H1 (cell line): ENCODE data around the gene CAMK2G. TPM values are rescaled to one million over a fixed set of nuclear protein-coding genes. Genes with fewer than 3 reads are reported as not detected.

Experiments used
- CTCF ChIA-PET: fragments of 300-600 bp; sonication (Branson Sonifier 250); formaldehyde crosslinking; loops from one replicate; lab custom pipeline; 2021; ENCODE audit not compliant: partially characterized antibody; lab: Charles Lee
- POLR2A ChIA-PET: fragments of 300-600 bp; sonication (Branson Sonifier 250); formaldehyde crosslinking; loops from one replicate; lab custom pipeline; 2021; ENCODE audit warnings: inconsistent platforms; ENCODE audit not compliant: partially characterized antibody; lab: Charles Lee
- DNase-seq, 2 experiments: peaks; one replicate each; pipeline versions ENCODE4 v3.0.0 to v3.0.0-alpha.2; 2010 to 2022; ENCODE audit warnings: low spot score in 2 of 2, low read depth in 1 of 2, mixed read lengths in 1 of 2
- FAIRE-seq: peaks from 2 replicates; lab custom pipeline; 2011; peaks lifted over from hg19 to GRCh38; lab: Jason Lieb, UNC
- H2AFZ ChIP-seq: 2 replicates; pipeline ENCODE4 v1.8.1; 2012; ENCODE audit warnings: low read length, inconsistent platforms
- H2AK5ac ChIP-seq: 2 replicates; pipeline ENCODE4 v1.6.1; 2013; ENCODE audit warnings: low read depth, low read length
- H2BK120ac ChIP-seq: replicated peaks from 2 replicates; pipeline ENCODE3; 2013; ENCODE audit warnings: low read depth, low read length, inconsistent platforms
- H2BK12ac ChIP-seq: 2 replicates; pipeline ENCODE4 v1.6.1; 2013; ENCODE audit warnings: low read depth, low read length
- H2BK15ac ChIP-seq: 2 replicates; pipeline ENCODE4 v1.6.1; 2013; ENCODE audit warnings: low read length
- H2BK20ac ChIP-seq: 2 replicates; pipeline ENCODE4 v1.6.1; 2013; ENCODE audit warnings: low read length
- H2BK5ac ChIP-seq: 2 replicates; pipeline ENCODE4 v1.6.1; 2013; ENCODE audit warnings: low read depth, low read length
- H3K14ac ChIP-seq: 2 replicates; pipeline ENCODE4 v1.6.1; 2013; ENCODE audit warnings: inconsistent platforms; ENCODE audit not compliant: insufficient read length
- H3K18ac ChIP-seq: 2 replicates; pipeline ENCODE4 v1.6.1; 2013; ENCODE audit warnings: low read length; ENCODE audit errors: extremely low read depth
- H3K23ac ChIP-seq: 2 replicates; pipeline ENCODE4 v1.6.1; 2013; ENCODE audit warnings: inconsistent platforms; ENCODE audit not compliant: insufficient read length
- H3K23me2 ChIP-seq: 2 replicates; pipeline ENCODE4 v1.6.1; 2013; ENCODE audit warnings: low read depth, low read length
- H3K27ac ChIP-seq: 2 replicates; pipeline ENCODE4 v1.6.1; 2011; ENCODE audit warnings: low read depth, low read length, inconsistent platforms
- H3K27me3 ChIP-seq, 4 experiments: replicated peaks in 1 of 4; 1 replicate in 1 of 4; 2 replicates in 3 of 4; pipeline versions ENCODE4 v1.6.1 to v1.8.1; 2011 to 2013; ENCODE audit warnings: low read length in 3 of 4, mild to moderate bottlenecking in 3 of 4, inconsistent platforms in 2 of 4, mixed read lengths in 2 of 4, moderate library complexity in 1 of 4; ENCODE audit not compliant: control insufficient read depth in 3 of 4, insufficient read depth in 3 of 4; ENCODE audit errors: extremely low read depth in 1 of 4
- H3K36me3 ChIP-seq, 4 experiments: 2 replicates each; pipeline versions ENCODE4 v1.6.1 to v1.8.1; 2011 to 2013; ENCODE audit warnings: mild to moderate bottlenecking in 4 of 4, low read length in 3 of 4, moderate library complexity in 2 of 4, control low read depth in 1 of 4, inconsistent platforms in 1 of 4; ENCODE audit not compliant: insufficient read depth in 4 of 4, control insufficient read depth in 2 of 4
- H3K4ac ChIP-seq: replicated peaks from 2 replicates; pipeline ENCODE3; 2013; ENCODE audit warnings: low read length, low read depth, mixed read lengths, inconsistent platforms; ENCODE audit not compliant: insufficient read length
- H3K4me1 ChIP-seq, 4 experiments: replicated peaks in 1 of 4; 1 replicate in 1 of 4; 2 replicates in 3 of 4; pipeline versions ENCODE4 v1.6.1 to v1.8.1; 2011 to 2013; ENCODE audit warnings: low read length in 3 of 4, inconsistent platforms in 2 of 4, mixed read lengths in 1 of 4; ENCODE audit not compliant: insufficient read depth in 4 of 4, control insufficient read depth in 3 of 4
- H3K4me2 ChIP-seq, 2 experiments: 2 replicates each; pipeline versions ENCODE4 v1.6.1 to v1.8.1; 2011 to 2013; ENCODE audit warnings: low read depth in 2 of 2, low read length in 2 of 2, control low read depth in 1 of 2, inconsistent platforms in 1 of 2, mild to moderate bottlenecking in 1 of 2; ENCODE audit not compliant: insufficient read depth in 1 of 2
- H3K4me3 ChIP-seq, 4 experiments: fragments of 200-600, 300-600 bp in 1 of 4; sonication (generic), shearing (Covaris generic), sonication (Bioruptor Twin) in 1 of 4; 2 replicates each; pipeline versions ENCODE4 v1.5.1 to v1.8.1; 2011 to 2016; ENCODE audit warnings: low read length in 4 of 4, low read depth in 3 of 4, control low read depth in 2 of 4, inconsistent platforms in 2 of 4, mild to moderate bottlenecking in 2 of 4, mixed read lengths in 1 of 4, moderate library complexity in 1 of 4; ENCODE audit not compliant: insufficient read depth in 2 of 4; ENCODE audit errors: extremely low read depth in 1 of 4
- H3K56ac ChIP-seq: replicated peaks from 2 replicates; pipeline ENCODE3; 2013; ENCODE audit warnings: low read depth, mild to moderate bottlenecking, mixed read lengths, low read length, inconsistent platforms; ENCODE audit not compliant: insufficient read length
- H3K79me1 ChIP-seq: 2 replicates; pipeline ENCODE4 v1.6.1; 2013; ENCODE audit warnings: low read depth, low read length, control low read depth
- H3K79me2 ChIP-seq, 2 experiments: 2 replicates each; pipeline versions ENCODE4 v1.6.1 to v1.8.1; 2012 to 2013; ENCODE audit warnings: low read length in 2 of 2, mild to moderate bottlenecking in 2 of 2, inconsistent platforms in 1 of 2; ENCODE audit not compliant: insufficient read depth in 2 of 2, control insufficient read depth in 1 of 2
- H3K9ac ChIP-seq, 4 experiments: replicated peaks in 1 of 4; 1 replicate in 1 of 4; 2 replicates in 3 of 4; pipeline versions ENCODE4 v1.6.1 to v1.8.1; 2011 to 2013; ENCODE audit warnings: low read depth in 3 of 4, low read length in 3 of 4, control low read depth in 2 of 4, mild to moderate bottlenecking in 2 of 4, moderate library complexity in 2 of 4, inconsistent platforms in 1 of 4; ENCODE audit errors: extremely low read depth in 1 of 4
- H3K9me3 ChIP-seq, 2 experiments: 2 replicates each; pipeline versions ENCODE4 v1.6.1 to v1.8.1; 2012 to 2013; ENCODE audit warnings: mild to moderate bottlenecking in 2 of 2, moderate library complexity in 2 of 2, control low read depth in 1 of 2, inconsistent platforms in 1 of 2, low read depth in 1 of 2, low read length in 1 of 2, mixed read lengths in 1 of 2; ENCODE audit not compliant: insufficient read depth in 2 of 2
- H4K20me1 ChIP-seq, 2 experiments: replicated peaks in 1 of 2; 2 replicates each; pipeline versions ENCODE3 to v1.8.1; 2011 to 2013; ENCODE audit warnings: inconsistent platforms in 2 of 2, low read length in 2 of 2, mild to moderate bottlenecking in 1 of 2; ENCODE audit not compliant: insufficient read depth in 2 of 2, control insufficient read depth in 1 of 2
- H4K5ac ChIP-seq: 2 replicates; pipeline ENCODE4 v1.6.1; 2013; ENCODE audit warnings: low read length, low read depth, mixed read lengths, inconsistent platforms; ENCODE audit not compliant: insufficient read length
- H4K8ac ChIP-seq: 2 replicates; pipeline ENCODE4 v1.8.0; 2013; ENCODE audit warnings: mild to moderate bottlenecking, moderate library complexity, low read length, inconsistent platforms; ENCODE audit not compliant: insufficient read depth; ENCODE audit errors: extremely low read depth
- H4K91ac ChIP-seq: replicated peaks from 2 replicates; pipeline ENCODE3; 2013; ENCODE audit warnings: low read length, mixed read lengths, inconsistent platforms; ENCODE audit not compliant: insufficient read length
- CTCF ChIP-seq, 3 experiments: IDR thresholded peaks; 1 replicate in 2 of 3; 2 replicates in 1 of 3; pipeline versions ENCODE4 v1.5.1 to v1.6.1; 2011; ENCODE audit warnings: low read length in 3 of 3, mild to moderate bottlenecking in 3 of 3, inconsistent platforms in 2 of 3, low read depth in 1 of 3, moderate library complexity in 1 of 3; ENCODE audit not compliant: insufficient read depth in 1 of 3; ENCODE audit errors: control extremely low read depth in 1 of 3
- GTF2F1 ChIP-seq: IDR thresholded peaks from 2 replicates; pipeline ENCODE4 v1.6.1; 2012; ENCODE audit warnings: low read depth, low read length, improper control_type of control experiment, borderline replicate concordance
- JUN ChIP-seq: IDR thresholded peaks from 2 replicates; pipeline ENCODE4 v1.6.1; 2011; ENCODE audit warnings: low read depth, mild to moderate bottlenecking, improper control_type of control experiment, low read length
- KDM1A ChIP-seq: fragments of 200-600, 300-600 bp; sonication (generic); IDR thresholded peaks from 2 replicates; pipeline ENCODE4 v1.7.1; 2016; ENCODE audit warnings: mild to moderate bottlenecking, low read length, borderline replicate concordance
- WGBS, 2 experiments: shearing (Covaris generic) in 1 of 2; methylation state at CpG; one replicate each; pipeline versions ENCODE4 v1.1.6 to v1.1.7; 2013 to 2015; ENCODE audit warnings: low lambda C conversion rate in 2 of 2, mixed read lengths in 2 of 2, inconsistent platforms in 1 of 2, low coverage in 1 of 2, missing lambda C conversion rate in 1 of 2; ENCODE audit not compliant: insufficient replicate concordance in 2 of 2, insufficient coverage in 1 of 2, insufficient read length in 1 of 2; ENCODE audit errors: extremely low coverage in 1 of 2, missing lambda C conversion rate in 1 of 2; 5-methylcytosine and 5-hydroxymethylcytosine counted together
- polyA plus RNA-seq, 7 experiments: library from polyadenylated mRNA; depleted of rRNA in 3 of 7; stranded (reverse) in 5 of 7; unstranded in 2 of 7; fragments of >200 nt in 5 of 7; fragments of 200-250 nt in 2 of 7; gene quantifications; 1 replicate in 5 of 7; 2 replicates in 1 of 7; 4 replicates in 1 of 7; pipeline versions ENCODE4 v1.2.1 to v1.2.3, GENCODE V29; 2011 to 2013; ENCODE audit warnings: missing spikeins in 2 of 7, mixed read lengths in 2 of 7
- total RNA-seq: library from RNA; stranded (reverse); fragmentation: NEBNext Ultra II Directional; extraction: Animal tissue kit (Norgen Biotek cat#: 25700); gene quantifications from 2 replicates; pipeline ENCODE4 v1.2.1, GENCODE V29; 2021

Gene CAMK2G
- total and polyA plus RNA-seq, 2 of the 8 experiments (the other 6 are each of a cell fraction or from before 2014, with no cell fraction given), result 28.9 to 31.7 TPM

- H3K23ac ChIP-seq, result no peak overlapping the region
- ChIA-PET CTCF (interaction anchor here (0.6 to 16.0 kb wide), 13 partner anchors 10 to 690 kb away, joined by 3 to 209 read pairs (median 4); no protein-coding TSS in a partner anchor), POLR2A (interaction anchor here (0.6 to 2.4 kb wide), 3 partner anchors 45 to 499 kb away, joined by 3 to 7 read pairs (median 3); a partner anchor contains a TSS)
- H3K14ac ChIP-seq, result no peak overlapping the region
- no peak for TF ChIP-seq KDM1A
- no peak for TF ChIP-seq GTF2F1
- TF ChIP-seq CTCF (IDR thresholded peaks at IDR 0.05; ENCODE audit: control extremely low read depth in 1 of 3, insufficient read depth in 1 of 3, low read depth in 1 of 3, low read length in 3 of 3), result peak; percentile 13 to 48 (median 38); a peak in 3 of 4 replicates
- TF ChIP-seq JUN, result no peak
- no peaks in the 10 kb centered on the region for H3K79me2 ChIP-seq
- peaks cover 3 to 16% (median 10%) of the 10 kb centered on the region in 4 experiments; a peak in 6 of 8 replicates for H3K36me3 ChIP-seq
- 81% methylated on average over 20 of the region's 20 CpGs; no CpG with 5 or more reads in 1 of the 2 experiments for WGBS, 2 experiments
- FAIRE-seq (no peak), DNase-seq (peak in 1 of 2 experiments; percentile 59)
- H2BK120ac ChIP-seq, result no peak overlapping the region
- H3K4me1 ChIP-seq, result no peaks in the 10 kb centered on the region
- no peak overlapping the region for H4K5ac ChIP-seq
- H3K4me2 ChIP-seq, result no peak overlapping the region
- no peaks in the 10 kb centered on the region; a peak in 1 of 7 replicates for H3K27me3 ChIP-seq
- H3K9ac ChIP-seq, result no peak overlapping the region
- H2AFZ ChIP-seq, result no peak overlapping the region
- no peaks in the 10 kb centered on the region for H3K23me2 ChIP-seq
- no peak overlapping the region for H2BK5ac ChIP-seq
- no peak overlapping the region for H2BK12ac ChIP-seq
- no peak overlapping the region for H4K91ac ChIP-seq
- H3K79me1 ChIP-seq, result no peaks in the 10 kb centered on the region
- H2BK15ac ChIP-seq, result no peak overlapping the region
- H3K27ac ChIP-seq, result no peak overlapping the region
- H4K20me1 ChIP-seq, result peaks cover 0 to 4% of the 10 kb centered on the region in 2 experiments
- H3K18ac ChIP-seq, result no peak overlapping the region
- H3K4me3 ChIP-seq, result no peak overlapping the region
- H2AK5ac ChIP-seq, result no peak overlapping the region
- H3K4ac ChIP-seq, result no peak overlapping the region
- no peaks in the 10 kb centered on the region for H3K9me3 ChIP-seq
- no peak overlapping the region for H3K56ac ChIP-seq
- H2BK20ac ChIP-seq, result no peak overlapping the region
- H4K8ac ChIP-seq, result no peak overlapping the region; the same call in 1 of the 2 replicates
These were observed 54.8 kb downstream of the CAMK2G start for GRCh38 chr10:73819513-73820093.
